GM04504 (cell line): ENCODE data around the gene TET2.
A peak's percentile ranks its signal among the peaks of the same experiment; 100 is the strongest.

Experiments used
- DNase-seq: peaks from one replicate; pipeline ENCODE4 v3.0.0-alpha.2; 2012; ENCODE audit warnings: low read depth

Gene TET2

DNA sequence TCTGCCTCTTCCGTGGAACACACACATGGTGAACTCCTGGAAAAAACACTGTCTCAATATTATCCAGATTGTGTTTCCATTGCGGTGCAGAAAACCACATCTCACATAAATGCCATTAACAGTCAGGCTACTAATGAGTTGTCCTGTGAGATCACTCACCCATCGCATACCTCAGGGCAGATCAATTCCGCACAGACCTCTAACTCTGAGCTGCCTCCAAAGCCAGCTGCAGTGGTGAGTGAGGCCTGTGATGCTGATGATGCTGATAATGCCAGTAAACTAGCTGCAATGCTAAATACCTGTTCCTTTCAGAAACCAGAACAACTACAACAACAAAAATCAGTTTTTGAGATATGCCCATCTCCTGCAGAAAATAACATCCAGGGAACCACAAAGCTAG, 87.9 kb downstream of the TET2 start:
- DNase-seq, result no peak

DNA sequence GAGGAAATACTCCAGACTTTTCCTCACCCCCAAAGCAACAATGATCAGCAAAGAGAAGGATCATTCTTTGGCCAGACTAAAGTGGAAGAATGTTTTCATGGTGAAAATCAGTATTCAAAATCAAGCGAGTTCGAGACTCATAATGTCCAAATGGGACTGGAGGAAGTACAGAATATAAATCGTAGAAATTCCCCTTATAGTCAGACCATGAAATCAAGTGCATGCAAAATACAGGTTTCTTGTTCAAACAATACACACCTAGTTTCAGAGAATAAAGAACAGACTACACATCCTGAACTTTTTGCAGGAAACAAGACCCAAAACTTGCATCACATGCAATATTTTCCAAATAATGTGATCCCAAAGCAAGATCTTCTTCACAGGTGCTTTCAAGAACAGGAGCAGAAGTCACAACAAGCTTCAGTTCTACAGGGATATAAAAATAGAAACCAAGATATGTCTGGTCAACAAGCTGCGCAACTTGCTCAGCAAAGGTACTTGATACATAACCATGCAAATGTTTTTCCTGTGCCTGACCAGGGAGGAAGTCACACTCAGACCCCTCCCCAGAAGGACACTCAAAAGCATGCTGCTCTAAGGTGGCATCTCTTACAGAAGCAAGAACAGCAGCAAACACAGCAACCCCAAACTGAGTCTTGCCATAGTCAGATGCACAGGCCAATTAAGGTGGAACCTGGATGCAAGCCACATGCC, 89.7 kb downstream of the TET2 start:
- DNase-seq, result no peak

DNA sequence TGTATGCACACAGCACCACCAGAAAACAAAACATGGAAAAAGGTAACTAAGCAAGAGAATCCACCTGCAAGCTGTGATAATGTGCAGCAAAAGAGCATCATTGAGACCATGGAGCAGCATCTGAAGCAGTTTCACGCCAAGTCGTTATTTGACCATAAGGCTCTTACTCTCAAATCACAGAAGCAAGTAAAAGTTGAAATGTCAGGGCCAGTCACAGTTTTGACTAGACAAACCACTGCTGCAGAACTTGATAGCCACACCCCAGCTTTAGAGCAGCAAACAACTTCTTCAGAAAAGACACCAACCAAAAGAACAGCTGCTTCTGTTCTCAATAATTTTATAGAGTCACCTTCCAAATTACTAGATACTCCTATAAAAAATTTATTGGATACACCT, 90.2 kb downstream of the TET2 start:
- DNase-seq, result no peak

DNA sequence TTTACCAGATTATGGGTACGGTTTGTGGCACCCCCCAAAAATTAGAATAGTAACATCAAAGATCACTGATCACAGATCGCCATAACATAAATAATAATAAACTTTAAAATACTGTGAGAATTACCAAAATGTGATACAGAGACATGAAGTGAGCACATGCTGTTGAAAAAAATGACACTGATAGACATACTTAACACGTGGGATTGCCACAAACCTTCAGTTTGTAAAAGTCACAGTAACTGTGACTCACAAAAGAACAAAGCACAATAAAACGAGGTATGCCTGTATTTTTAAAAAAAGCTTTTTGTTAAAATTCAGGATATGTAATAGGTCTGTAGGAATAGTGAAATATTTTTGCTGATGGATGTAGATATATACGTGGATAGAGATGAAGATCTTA, 93.4 kb downstream of the TET2 start:
- DNase-seq, result no peak

DNA sequence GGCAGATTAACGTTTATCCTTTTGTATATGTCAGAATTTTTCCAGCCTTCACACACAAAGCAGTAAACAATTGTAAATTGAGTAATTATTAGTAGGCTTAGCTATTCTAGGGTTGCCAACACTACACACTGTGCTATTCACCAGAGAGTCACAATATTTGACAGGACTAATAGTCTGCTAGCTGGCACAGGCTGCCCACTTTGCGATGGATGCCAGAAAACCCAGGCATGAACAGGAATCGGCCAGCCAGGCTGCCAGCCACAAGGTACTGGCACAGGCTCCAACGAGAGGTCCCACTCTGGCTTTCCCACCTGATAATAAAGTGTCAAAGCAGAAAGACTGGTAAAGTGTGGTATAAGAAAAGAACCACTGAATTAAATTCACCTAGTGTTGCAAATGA, 94.8 kb downstream of the TET2 start:
- no peak for DNase-seq

DNA sequence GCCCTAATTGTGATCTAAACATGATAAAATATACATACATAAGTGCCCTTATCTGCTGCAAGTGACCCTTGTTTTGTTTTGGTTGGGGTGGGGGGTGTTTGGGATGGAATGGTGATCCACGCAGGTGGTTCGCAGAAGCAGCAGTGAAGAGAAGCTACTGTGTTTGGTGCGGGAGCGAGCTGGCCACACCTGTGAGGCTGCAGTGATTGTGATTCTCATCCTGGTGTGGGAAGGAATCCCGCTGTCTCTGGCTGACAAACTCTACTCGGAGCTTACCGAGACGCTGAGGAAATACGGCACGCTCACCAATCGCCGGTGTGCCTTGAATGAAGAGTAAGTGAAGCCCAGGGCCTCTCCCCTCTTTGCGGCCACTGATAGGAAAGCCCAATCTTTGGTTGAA, 96.8 kb downstream of the TET2 start:
- no peak for DNase-seq

DNA sequence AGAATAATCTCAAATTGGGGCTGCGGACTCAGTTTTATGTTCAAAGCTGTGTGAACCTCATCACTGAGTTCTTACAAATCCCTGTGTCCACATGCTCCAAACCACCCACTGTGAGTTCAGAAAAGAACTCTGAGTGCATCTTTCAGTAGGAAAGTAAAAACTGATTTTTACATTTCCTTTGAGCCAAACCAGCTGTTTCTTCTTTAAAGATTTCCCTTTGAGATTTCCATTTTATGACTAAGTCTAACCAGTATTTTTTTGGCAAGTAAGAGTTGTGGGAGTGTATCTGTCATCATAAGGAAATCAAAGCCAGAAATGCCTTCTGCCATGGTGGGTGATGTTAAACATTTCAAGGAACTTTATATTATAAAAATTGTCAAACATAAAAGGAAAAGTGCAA, 100.0 kb downstream of the TET2 start:
- peak; percentile 48 for DNase-seq

DNA sequence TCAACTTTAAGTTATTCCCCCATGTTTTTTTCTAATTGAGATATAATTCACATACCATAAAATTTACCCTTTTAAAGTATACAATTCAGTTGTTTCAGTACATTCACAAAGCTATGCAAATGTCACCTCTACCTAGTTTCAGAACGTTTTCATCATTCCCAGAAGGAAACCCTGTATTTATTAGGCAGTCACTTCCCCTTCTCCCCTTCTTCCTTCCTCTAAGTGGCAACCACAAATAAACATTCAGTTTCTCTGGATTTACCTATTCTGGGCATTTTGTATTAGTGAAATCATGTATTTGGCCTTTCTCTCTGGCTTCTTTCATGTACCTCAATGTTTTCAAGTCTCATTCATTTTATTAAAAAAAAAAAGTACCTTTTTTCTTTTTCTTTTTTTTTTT, 101.9 kb downstream of the TET2 start:
- no peak for DNase-seq

DNA sequence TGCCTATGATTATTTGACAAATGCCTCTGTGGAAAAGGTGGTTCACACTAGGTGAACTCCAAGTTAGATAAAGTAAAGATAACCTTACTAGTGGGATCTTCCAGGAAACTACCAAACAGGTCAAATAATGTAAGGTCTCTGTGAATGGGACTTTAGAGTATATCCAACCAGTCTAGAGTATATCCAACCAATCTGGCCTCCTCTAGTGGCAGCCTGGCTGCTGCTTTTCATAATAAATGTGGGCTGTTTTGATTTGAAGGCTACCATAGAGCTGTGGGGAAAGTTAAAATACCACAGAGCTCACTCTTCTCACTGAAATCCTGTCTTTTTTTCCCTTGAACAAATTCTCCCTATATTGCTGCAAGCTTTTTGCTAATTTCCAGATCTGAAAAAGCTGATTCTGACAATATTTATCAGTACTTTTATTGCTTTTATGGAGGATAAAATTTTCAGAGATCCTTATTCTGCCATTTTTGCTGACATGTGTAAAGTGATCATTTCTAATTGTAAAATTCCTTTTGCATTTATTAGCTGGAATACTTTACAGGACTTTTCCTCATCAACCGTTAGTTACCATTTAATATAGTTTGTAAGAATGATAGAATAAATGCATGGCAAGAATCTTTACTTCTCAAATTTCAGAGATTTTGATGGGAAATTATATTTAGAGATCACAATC, 111.3 kb downstream of the TET2 start:
- DNase-seq, result no peak

DNA sequence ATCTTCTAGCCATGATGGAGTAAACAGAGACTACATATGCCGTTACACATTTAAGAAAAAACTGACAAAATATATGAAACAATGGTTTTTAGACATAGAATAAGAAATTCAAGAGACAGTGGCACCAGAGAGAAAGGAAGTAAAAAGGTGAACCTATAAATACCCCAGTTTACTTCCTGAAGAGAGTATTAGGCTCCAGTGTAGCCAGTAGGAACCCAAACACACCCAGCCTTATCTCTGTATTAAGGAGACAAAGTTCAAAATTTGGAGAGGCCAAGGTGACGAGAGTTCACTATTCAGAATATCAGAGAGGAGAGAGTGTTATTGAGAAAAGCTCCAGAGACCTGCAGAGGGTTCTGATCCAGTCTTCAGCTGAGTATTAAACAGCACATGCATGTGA, 119.0 kb downstream of the TET2 start:
- DNase-seq, result no peak

DNA sequence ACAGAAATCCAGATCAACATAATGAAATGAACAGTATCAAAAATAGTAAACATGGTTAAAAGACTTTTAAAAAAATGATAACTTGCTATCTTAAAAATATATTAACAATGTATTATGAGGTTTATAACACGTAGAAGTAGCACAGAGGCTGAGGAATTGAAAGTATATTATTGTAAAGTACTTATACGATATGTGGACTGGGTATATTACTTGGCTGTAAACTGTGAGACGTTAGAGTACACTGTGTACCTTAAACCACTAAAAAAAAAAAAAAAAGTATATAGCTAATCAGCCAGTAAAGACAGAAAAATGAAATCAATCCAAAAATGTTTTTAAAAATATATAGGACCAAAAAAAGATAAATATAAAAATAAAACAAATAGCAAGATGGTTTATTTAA, 120.6 kb downstream of the TET2 start:
- DNase-seq, result no peak

DNA sequence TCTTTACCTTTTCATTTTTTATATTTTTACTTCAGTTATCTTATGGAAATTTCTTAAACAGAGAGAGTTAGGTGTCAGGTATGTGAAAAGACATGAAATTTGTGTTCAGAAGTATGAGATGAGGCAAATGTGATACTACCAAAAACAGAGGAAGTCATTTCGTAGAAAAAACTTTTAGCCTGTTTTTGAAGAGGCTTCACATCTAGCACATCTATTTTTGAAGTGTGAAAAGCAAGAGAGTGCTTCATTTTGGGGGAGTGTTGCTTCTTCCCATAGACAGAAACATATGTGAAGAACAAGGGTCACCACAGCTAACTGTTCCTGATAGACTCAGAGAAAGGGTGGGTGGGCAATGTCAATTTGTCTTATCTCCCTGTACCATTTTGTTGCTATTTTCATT, 125.3 kb downstream of the TET2 start:
- no peak for DNase-seq

DNA sequence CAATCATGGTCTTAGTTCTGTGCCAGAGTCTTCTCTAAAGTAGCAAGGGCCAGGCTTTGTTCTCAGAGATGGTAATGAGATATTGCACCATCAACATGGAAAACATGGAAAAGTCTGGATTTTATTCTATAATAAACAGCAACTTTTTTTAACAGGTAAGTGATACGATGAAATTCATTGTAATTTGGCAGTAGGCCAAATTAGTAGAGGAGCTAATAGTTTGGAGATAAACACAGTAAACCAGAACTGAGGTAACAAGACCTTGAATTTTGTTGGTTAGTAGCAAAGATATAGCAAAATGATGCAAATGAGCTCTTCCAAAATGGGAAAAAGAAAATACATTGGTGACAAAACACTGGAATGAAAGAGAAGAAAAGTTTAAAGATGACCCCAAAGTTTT, 126.6 kb downstream of the TET2 start:
- DNase-seq, result no peak

DNA sequence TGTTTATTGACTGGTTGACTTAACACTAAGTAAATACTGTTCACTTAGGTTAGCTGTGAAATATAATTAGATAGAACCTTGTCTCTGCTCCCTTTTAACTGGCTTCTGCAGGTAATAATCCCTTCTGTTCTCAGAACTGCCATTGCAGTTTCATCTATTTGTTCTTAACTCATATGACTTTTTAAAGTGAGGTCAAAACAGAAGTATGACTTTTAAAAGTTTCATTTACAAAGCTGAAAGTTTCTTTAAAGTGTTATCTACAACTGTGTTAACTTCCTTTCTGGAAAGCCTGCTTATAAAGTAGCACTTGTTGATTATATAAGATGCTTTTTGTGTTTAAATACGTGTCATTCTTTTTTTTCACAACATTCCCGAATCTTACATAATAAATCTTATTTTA, 127.4 kb downstream of the TET2 start:
- DNase-seq, result no peak

DNA sequence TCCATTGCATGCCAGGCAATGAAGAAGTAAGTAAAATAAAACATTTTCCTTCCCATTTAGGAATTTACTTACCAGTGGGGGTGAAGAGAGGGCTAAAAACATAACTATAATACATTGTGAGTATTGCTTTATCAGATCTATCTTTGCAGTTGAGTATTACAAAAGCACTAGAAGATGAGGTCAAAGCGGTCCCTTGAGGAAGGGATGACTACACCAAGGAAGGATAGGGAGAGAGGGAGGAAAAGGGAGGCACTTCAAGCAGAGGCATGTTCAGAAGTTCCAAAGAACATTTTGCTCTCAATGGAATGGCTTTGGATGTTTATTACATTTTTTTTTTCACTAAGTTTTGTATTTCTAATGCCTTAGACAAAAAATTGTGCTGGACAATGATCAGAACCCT, 127.8 kb downstream of the TET2 start:
- DNase-seq, result no peak

DNA sequence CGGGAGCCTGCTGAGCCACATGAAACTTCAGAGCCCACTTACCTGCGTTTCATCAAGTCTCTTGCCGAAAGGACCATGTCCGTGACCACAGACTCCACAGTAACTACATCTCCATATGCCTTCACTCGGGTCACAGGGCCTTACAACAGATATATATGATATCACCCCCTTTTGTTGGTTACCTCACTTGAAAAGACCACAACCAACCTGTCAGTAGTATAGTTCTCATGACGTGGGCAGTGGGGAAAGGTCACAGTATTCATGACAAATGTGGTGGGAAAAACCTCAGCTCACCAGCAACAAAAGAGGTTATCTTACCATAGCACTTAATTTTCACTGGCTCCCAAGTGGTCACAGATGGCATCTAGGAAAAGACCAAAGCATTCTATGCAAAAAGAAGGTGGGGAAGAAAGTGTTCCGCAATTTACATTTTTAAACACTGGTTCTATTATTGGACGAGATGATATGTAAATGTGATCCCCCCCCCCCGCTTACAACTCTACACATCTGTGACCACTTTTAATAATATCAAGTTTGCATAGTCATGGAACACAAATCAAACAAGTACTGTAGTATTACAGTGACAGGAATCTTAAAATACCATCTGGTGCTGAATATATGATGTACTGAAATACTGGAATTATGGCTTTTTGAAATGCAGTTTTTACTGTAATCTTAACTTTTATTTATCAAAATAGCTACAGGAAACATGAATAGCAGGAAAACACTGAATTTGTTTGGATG, 129.9 kb downstream of the TET2 start:
- no peak for DNase-seq

DNA sequence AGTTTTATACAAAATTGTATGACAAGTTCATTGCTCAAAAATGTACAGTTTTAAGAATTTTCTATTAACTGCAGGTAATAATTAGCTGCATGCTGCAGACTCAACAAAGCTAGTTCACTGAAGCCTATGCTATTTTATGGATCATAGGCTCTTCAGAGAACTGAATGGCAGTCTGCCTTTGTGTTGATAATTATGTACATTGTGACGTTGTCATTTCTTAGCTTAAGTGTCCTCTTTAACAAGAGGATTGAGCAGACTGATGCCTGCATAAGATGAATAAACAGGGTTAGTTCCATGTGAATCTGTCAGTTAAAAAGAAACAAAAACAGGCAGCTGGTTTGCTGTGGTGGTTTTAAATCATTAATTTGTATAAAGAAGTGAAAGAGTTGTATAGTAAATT, 131.0 kb downstream of the TET2 start:
- DNase-seq, result no peak

DNA sequence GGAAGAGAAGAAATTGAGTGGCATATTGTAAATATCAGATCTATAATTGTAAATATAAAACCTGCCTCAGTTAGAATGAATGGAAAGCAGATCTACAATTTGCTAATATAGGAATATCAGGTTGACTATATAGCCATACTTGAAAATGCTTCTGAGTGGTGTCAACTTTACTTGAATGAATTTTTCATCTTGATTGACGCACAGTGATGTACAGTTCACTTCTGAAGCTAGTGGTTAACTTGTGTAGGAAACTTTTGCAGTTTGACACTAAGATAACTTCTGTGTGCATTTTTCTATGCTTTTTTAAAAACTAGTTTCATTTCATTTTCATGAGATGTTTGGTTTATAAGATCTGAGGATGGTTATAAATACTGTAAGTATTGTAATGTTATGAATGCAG, 132.6 kb downstream of the TET2 start:
- DNase-seq, result no peak

DNA sequence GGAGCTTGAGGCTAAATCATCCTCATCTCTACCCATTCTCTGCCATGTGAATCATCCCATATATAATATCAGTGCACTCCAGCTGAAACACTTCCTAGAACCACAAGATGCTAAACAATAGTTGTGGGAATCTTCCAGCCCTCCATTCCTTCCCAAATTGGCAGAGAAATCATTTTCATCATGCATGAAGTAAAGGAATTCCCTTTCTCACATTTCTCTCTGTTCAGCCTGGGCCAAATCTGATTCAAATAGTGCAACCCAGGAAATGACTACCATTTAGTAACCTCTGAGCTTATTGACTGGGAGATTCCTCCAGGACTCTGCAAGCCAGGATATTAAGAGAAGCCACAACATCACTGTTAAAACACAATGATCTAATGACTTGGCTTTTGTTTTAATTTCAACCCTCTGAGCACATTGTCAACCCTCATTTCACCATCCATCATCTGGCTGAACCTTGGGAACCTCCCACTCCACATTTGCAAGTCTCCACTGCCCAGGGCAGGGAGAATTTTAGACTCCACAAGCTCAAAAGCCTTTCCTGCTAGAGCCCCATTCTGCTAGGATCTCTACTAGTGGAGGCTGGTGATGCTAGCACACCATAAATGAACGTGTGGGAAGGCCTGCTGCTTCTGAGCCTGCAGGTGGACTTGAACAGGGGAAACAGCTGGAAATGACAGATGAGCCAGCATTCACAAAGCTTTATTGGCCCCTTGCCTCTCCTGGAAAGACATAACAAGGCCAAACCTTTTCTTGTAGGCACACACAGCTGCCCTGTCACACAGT, 133.9 kb downstream of the TET2 start:
- peak; percentile 98 for DNase-seq

DNA sequence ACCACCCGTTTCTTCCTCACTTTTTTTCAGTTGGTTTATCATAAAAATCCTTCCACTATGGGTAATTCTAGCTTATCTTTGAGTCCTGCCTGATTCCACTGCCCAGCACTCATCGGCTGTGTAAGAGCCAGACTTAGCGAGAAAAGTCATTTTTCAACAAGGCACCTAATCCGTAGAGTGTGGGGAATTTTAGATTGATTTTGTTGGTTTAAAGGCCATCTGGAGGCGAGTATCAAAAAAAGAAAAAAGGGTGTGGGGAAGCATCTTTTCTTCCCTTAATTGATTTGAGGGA, 134.4 kb downstream of the TET2 start:
- DNase-seq, result no peak

DNA sequence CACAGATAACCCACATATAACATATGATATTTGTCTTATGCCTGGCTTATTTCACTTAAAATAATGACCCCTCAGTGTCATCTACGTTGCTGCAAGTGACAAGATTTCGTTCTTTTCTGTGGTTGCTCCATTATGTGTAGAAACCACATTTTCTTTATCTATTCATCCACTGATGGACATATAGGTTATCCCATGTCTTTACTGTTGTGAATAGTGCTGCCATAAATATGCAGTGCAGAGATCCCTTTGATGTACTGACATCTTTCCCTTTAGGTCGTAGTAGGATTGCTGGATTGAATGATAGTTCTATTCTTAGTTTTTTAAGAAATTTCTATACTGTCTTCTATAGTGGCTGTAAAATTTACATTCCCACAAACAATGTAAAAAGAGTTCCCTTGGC, 135.8 kb downstream of the TET2 start:
- DNase-seq, result no peak

DNA sequence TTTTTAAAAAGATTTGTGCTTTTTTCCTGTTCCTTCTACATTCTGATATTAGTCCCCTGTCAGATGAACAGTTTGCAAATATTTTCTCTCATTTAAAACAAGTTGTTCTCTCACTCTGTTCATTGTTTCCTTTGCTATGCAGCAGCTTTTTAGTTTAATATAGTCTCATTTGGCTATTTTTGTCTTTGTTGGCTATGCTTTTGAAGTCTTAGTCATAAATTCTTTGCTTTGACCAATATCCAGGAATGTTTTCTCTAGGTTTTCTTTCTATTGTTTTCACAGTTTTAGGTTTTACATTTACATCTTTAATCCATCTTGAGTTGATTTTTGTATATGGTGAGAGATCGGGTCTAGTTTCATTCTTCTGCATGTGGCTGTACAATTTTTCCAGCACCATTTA, 136.8 kb downstream of the TET2 start:
- no peak for DNase-seq

DNA sequence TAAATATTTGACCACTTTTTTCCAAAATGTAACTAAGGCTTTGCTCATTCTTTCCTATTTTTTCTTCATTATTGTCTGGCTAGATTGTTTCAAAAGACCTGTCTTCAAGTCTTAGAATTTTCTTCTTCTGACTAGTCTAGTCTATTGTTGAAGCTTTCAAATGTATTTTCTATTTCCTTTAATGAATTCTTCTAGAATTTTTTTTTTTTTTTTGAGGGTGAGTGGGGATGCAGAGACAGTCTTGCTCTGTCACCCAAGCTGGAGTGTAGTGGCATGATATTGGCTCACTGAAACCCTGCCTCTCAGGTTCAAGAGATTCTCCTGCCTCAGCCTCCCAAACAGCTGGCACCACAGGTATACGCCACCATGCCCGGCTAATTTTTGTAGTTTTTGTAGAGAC, 141.4 kb downstream of the TET2 start:
- DNase-seq, result no peak
